ENCODE data around the gene TXNDC17. TPM values are rescaled to one million over a fixed set of nuclear protein-coding genes. Genes with fewer than 3 reads are reported as not detected.

Gene TXNDC17
- total RNA-seq, 1 donor from 2014 or later: 117 TPM

DNA sequence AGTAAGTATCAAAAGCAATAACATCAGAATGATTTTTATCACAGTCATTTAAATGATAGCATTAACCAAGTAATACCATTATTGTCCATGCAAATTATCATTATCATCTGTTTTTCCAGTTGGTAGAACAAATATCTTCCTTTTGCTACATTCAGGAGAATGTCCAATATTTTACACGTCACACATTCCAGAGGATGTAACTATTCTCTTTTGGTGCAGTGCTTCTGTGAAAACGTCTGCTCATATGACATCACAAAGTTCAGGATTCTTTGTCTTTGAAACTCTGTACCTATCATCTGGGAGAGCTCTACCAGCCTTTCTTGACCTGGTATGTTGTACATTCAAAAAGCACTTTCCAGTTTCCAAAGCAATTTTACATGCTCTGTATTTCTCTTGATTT is 44.3 kb upstream of the TXNDC17 start:
- TF ChIP-seq, protein P1, sequence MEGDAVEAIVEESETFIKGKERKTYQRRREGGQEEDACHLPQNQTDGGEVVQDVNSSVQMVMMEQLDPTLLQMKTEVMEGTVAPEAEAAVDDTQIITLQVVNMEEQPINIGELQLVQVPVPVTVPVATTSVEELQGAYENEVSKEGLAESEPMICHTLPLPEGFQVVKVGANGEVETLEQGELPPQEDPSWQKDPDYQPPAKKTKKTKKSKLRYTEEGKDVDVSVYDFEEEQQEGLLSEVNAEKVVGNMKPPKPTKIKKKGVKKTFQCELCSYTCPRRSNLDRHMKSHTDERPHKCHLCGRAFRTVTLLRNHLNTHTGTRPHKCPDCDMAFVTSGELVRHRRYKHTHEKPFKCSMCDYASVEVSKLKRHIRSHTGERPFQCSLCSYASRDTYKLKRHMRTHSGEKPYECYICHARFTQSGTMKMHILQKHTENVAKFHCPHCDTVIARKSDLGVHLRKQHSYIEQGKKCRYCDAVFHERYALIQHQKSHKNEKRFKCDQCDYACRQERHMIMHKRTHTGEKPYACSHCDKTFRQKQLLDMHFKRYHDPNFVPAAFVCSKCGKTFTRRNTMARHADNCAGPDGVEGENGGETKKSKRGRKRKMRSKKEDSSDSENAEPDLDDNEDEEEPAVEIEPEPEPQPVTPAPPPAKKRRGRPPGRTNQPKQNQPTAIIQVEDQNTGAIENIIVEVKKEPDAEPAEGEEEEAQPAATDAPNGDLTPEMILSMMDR (conservative IDR thresholded peaks at IDR 0.05): no peak
- Mint-ChIP-seq H3K27me3 (ENCODE audit: low read depth) (no peaks in the 10 kb centered on the region), H3K27ac (ENCODE audit: unreplicated experiment) (no peak overlapping the region), H3K9me3 (no peaks in the 10 kb centered on the region), H3K4me3 (no peak overlapping the region), H3K36me3 (ENCODE audit: low read depth) (peaks cover 20% of the 10 kb centered on the region), H3K4me1 (no peaks in the 10 kb centered on the region)
- no peak for DNase-seq (ENCODE audit: low read depth, low spot score)

DNA sequence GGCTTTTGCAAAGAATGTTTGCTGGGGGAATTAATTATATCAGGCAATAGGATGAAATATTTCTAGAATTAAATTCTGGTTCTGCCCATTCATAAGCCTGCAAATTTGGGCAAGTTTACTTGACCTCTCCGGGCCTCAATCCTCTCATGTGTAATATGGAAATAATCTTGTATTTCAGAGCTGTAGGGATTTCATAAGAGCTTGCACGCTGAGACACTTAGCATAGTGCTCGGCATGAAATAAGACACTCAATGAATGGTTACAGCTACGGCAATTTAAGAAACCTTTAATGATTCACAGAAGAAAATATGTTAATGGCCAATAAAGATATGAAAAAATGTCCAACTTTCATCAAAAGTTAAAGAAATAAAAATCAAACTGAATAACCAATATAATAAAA is 43.9 kb upstream of the TXNDC17 start:
- no peak overlapping the region for H3K4me3 Mint-ChIP-seq
- no peak for DNase-seq (ENCODE audit: low read depth, low spot score)
- no peaks in the 10 kb centered on the region for H3K9me3 Mint-ChIP-seq
- no peaks in the 10 kb centered on the region for H3K4me1 Mint-ChIP-seq
- no peak overlapping the region for H3K27ac Mint-ChIP-seq (ENCODE audit: unreplicated experiment)
- TF ChIP-seq, protein P1 (conservative IDR thresholded peaks at IDR 0.05): no peak
- H3K27me3 Mint-ChIP-seq (ENCODE audit: low read depth): no peaks in the 10 kb centered on the region
- peaks cover 16% of the 10 kb centered on the region for H3K36me3 Mint-ChIP-seq (ENCODE audit: low read depth)

DNA sequence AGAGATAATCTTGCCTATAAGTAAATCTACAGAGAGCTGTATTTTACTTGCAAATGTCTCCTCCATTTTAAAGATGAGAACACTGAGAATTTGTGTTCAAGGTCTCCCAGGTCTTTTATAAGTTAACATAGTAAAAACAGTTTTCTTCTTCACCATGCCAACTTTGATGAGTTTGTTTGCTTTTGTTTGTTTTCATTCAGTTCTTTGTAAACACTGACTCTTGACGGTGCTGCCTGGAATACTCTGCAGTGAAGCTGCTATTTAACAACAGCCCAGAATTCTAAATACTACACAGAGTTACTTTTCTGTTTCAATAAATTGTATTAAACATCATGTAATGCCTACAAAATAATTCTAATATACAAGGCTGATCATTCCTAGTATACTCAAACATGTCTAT is 43.1 kb upstream of the TXNDC17 start:
- Mint-ChIP-seq H3K9me3 (no peaks in the 10 kb centered on the region), H3K4me3 (no peak overlapping the region), H3K27me3 (ENCODE audit: low read depth) (no peaks in the 10 kb centered on the region), H3K27ac (ENCODE audit: unreplicated experiment) (no peak overlapping the region), H3K36me3 (ENCODE audit: low read depth) (peaks cover 15% of the 10 kb centered on the region), H3K4me1 (no peaks in the 10 kb centered on the region)
- DNase-seq (ENCODE audit: low read depth, low spot score): no peak
- TF ChIP-seq, protein P1 (conservative IDR thresholded peaks at IDR 0.05): no peak

DNA sequence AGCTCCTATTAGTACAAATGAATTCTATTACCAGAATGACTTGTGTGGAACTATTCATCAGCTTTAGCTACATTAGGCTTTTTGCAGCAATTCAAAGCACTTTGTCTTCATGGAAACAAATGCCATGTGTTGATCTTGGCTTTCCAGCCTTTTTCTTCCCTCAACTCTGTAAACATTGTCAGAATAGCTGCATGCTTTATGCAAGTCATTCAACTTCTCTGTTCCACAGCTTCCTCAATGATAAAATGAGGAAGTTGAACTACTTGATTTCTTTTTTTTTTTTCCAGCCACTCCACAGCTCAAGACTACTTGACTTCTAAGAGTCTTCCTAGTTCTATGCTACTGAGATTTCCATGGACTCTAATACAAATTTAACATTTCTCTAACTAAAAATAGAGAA is 41.5 kb upstream of the TXNDC17 start:
- no peak for DNase-seq (ENCODE audit: low read depth, low spot score)
- no peaks in the 10 kb centered on the region for H3K9me3 Mint-ChIP-seq
- H3K4me1 Mint-ChIP-seq: no peaks in the 10 kb centered on the region
- no peaks in the 10 kb centered on the region for H3K27me3 Mint-ChIP-seq (ENCODE audit: low read depth)
- TF ChIP-seq, protein P1 (conservative IDR thresholded peaks at IDR 0.05): no peak
- H3K27ac Mint-ChIP-seq (ENCODE audit: unreplicated experiment): no peak overlapping the region
- no peak overlapping the region for H3K4me3 Mint-ChIP-seq
- H3K36me3 Mint-ChIP-seq (ENCODE audit: low read depth): peaks cover 12% of the 10 kb centered on the region

DNA sequence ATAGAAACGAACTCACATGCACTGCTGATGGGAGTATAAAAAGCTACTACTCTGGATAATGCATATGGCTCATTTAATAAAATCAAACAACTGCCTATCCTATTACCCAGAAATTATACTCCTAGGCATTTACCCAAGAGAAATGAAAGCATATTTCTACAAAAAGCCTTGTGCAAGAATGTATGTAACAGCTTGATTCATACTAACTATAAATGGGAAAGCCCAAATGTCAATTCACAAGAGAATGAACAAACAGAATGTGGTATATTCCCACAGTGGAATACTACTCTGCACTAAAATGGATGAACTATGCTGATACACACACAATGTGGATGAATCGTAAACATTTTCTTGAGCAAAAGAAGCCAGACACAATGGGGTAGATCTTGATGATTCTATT is 38.7 kb upstream of the TXNDC17 start:
- no peaks in the 10 kb centered on the region for H3K4me1 Mint-ChIP-seq
- H3K36me3 Mint-ChIP-seq (ENCODE audit: low read depth): peaks cover 16% of the 10 kb centered on the region
- H3K9me3 Mint-ChIP-seq: no peaks in the 10 kb centered on the region
- no peak for DNase-seq (ENCODE audit: low read depth, low spot score)
- no peak overlapping the region for H3K4me3 Mint-ChIP-seq
- no peak overlapping the region for H3K27ac Mint-ChIP-seq (ENCODE audit: unreplicated experiment)
- TF ChIP-seq, protein P1 (conservative IDR thresholded peaks at IDR 0.05): no peak
- H3K27me3 Mint-ChIP-seq (ENCODE audit: low read depth): no peaks in the 10 kb centered on the region
